Measurements from ENCODE around the gene UBE2F. TPM values are rescaled to one million over a fixed set of nuclear protein-coding genes. Genes with fewer than 3 reads are reported as not detected.

Gene UBE2F
- total and polyA plus RNA-seq, 7 donors = 50.7 to 115 (median 67.8) TPM

- H3K9me3 ChIP-seq = no peaks in the 10 kb centered on the region
- 96 to 97% methylated on average over 11 of the region's 11 CpGs for WGBS, 2 donors
- peaks cover 6 to 90% (median 25%) of the 10 kb centered on the region in 4 donors for H3K36me3 ChIP-seq
- intact Hi-C loops (cut with DNase I) = no loop called here
- H3K4me1 ChIP-seq = no peaks in the 10 kb centered on the region
- no peak overlapping the region for H3K27ac ChIP-seq
- no peaks in the 10 kb centered on the region for H3K27me3 ChIP-seq
- TF ChIP-seq EP300 (IDR thresholded peaks at IDR 0.05) = no peak
- no peak for TF ChIP-seq POLR2AphosphoS5 (IDR thresholded peaks at IDR 0.05)
- TF ChIP-seq POLR2A (IDR thresholded peaks at IDR 0.05) = no peak
- no peak for TF ChIP-seq CTCF (IDR thresholded peaks at IDR 0.05)
- DNase-seq = no peak
- H3K4me3 ChIP-seq = no peak overlapping the region
These were observed 73.2 kb downstream of the UBE2F start for GRCh38 chr2:238039985-238040384.

- 90 to 91% methylated on average over 9 of the region's 9 CpGs for WGBS, 2 donors
- intact Hi-C loops (cut with DNase I) = no loop called here
- Histone ChIP-seq H3K27me3 (no peaks in the 10 kb centered on the region), H3K4me1 (no peaks in the 10 kb centered on the region), H3K36me3 (peaks cover 6 to 85% (median 22%) of the 10 kb centered on the region in 4 donors), H3K4me3 (no peak overlapping the region), H3K27ac (no peak overlapping the region), H3K9me3 (no peaks in the 10 kb centered on the region)
- no peak for DNase-seq
- TF ChIP-seq CTCF (IDR thresholded peaks at IDR 0.05) (no peak), POLR2A (IDR thresholded peaks at IDR 0.05) (no peak), EP300 (IDR thresholded peaks at IDR 0.05) (no peak), POLR2AphosphoS5 (IDR thresholded peaks at IDR 0.05) (no peak)
These were observed 74.1 kb downstream of the UBE2F start for GRCh38 chr2:238040918-238041317.

- TF ChIP-seq CTCF (IDR thresholded peaks at IDR 0.05) (no peak), POLR2A (IDR thresholded peaks at IDR 0.05) (no peak), EP300 (IDR thresholded peaks at IDR 0.05) (no peak), POLR2AphosphoS5 (IDR thresholded peaks at IDR 0.05) (no peak)
- H3K9me3 ChIP-seq = no peaks in the 10 kb centered on the region
- WGBS, 2 donors = 96% methylated on average over 5 of the region's 5 CpGs
- H3K4me1 ChIP-seq = no peaks in the 10 kb centered on the region
- intact Hi-C loops (cut with DNase I) = no loop called here
- no peak overlapping the region for H3K4me3 ChIP-seq
- H3K27ac ChIP-seq = no peak overlapping the region
- H3K27me3 ChIP-seq = no peaks in the 10 kb centered on the region
- peaks cover 5 to 81% (median 18%) of the 10 kb centered on the region in 4 donors for H3K36me3 ChIP-seq
- DNase-seq = no peak
These were observed 75.3 kb downstream of the UBE2F start for GRCh38 chr2:238042090-238042489.

- H3K4me3 ChIP-seq = no peak overlapping the region
- no peak overlapping the region for H3K27ac ChIP-seq
- no peaks in the 10 kb centered on the region for H3K9me3 ChIP-seq
- TF ChIP-seq POLR2AphosphoS5 (IDR thresholded peaks at IDR 0.05) (no peak), CTCF (IDR thresholded peaks at IDR 0.05) (no peak), EP300 (IDR thresholded peaks at IDR 0.05) (no peak), POLR2A (IDR thresholded peaks at IDR 0.05) (no peak)
- 91 to 93% methylated on average over 6 of the region's 6 CpGs for WGBS, 2 donors
- intact Hi-C loops (cut with DNase I) = no loop called here
- no peaks in the 10 kb centered on the region for H3K27me3 ChIP-seq
- peaks cover 0 to 72% (median 14%) of the 10 kb centered on the region in 4 donors for H3K36me3 ChIP-seq
- DNase-seq = no peak
- H3K4me1 ChIP-seq = no peaks in the 10 kb centered on the region
These were observed 76.2 kb downstream of the UBE2F start for GRCh38 chr2:238042849-238043584.
